GM21723 (cell line): Measurements from ENCODE around the gene SMIM38.
"Not testable (repeated sequence)": the region's sequence is repeated elsewhere in the genome, so short reads cannot be mapped to it uniquely, and the experiment has no call there.

Experiments used
- ATAC-seq: cut with Tn5 transposase; IDR thresholded peaks from one replicate; pipeline ENCODE4 v1.9.1; 2021; ENCODE audit warnings: mild to moderate bottlenecking, moderate library complexity; ENCODE audit not compliant: unreplicated experiment

The SMIM38 gene

GRCh38 chr11:69137151-69137844 is 18.4 kb upstream of the SMIM38 start:
- ATAC-seq = no peak

GRCh38 chr11:69138265-69138664 is 17.5 kb upstream of the SMIM38 start:
- ATAC-seq = no peak

- not testable (repeated sequence) for ATAC-seq
These were observed 15.6 kb upstream of the SMIM38 start for GRCh38 chr11:69140161-69140560.

- no peak for ATAC-seq
These were observed 15.1 kb upstream of the SMIM38 start for GRCh38 chr11:69140635-69141034.

- no peak for ATAC-seq
These were observed 14.0 kb upstream of the SMIM38 start for GRCh38 chr11:69141742-69142141.

GRCh38 chr11:69142895-69143294 is 12.8 kb upstream of the SMIM38 start:
- ATAC-seq = no peak

- no peak for ATAC-seq
These were observed 11.3 kb upstream of the SMIM38 start for GRCh38 chr11:69144316-69145049.

GRCh38 chr11:69145050-69145380 is 10.7 kb upstream of the SMIM38 start:
- ATAC-seq = no peak

- ATAC-seq = no peak
These were observed 7.4 kb upstream of the SMIM38 start for GRCh38 chr11:69148377-69148762.

GRCh38 chr11:69148806-69149205 is 6.9 kb upstream of the SMIM38 start:
- no peak for ATAC-seq

GRCh38 chr11:69149338-69150045 is 6.2 kb upstream of the SMIM38 start:
- not testable (repeated sequence) for ATAC-seq

GRCh38 chr11:69150175-69150574 is 5.6 kb upstream of the SMIM38 start:
- ATAC-seq = no peak

- ATAC-seq = no peak
These were observed 3.9 kb upstream of the SMIM38 start for GRCh38 chr11:69151836-69152235.

- no peak for ATAC-seq
These were observed 2.9 kb upstream of the SMIM38 start for GRCh38 chr11:69152733-69153421.

GRCh38 chr11:69153661-69154060 is 2.1 kb upstream of the SMIM38 start:
- no peak for ATAC-seq

GRCh38 chr11:69154211-69154913 is 1.4 kb upstream of the SMIM38 start:
- ATAC-seq = no peak

GRCh38 chr11:69154938-69155301 is 815 bp upstream of the SMIM38 start:
- no peak for ATAC-seq

GRCh38 chr11:69156235-69156639 is 502 bp downstream of the SMIM38 start:
- no peak for ATAC-seq

GRCh38 chr11:69156673-69157155 is 979 bp downstream of the SMIM38 start:
- ATAC-seq = no peak

- ATAC-seq = no peak
These were observed 1.6 kb downstream of the SMIM38 start for GRCh38 chr11:69157156-69157821.
